H1 (cell line): Measurements from ENCODE around the gene TGFBR1. TPM values are rescaled to one million over a fixed set of nuclear protein-coding genes. Genes with fewer than 3 reads are reported as not detected.

Source experiments
- CTCF ChIA-PET: fragments of 300-600 bp; sonication (Branson Sonifier 250); formaldehyde crosslinking; loops from one replicate; lab custom pipeline; 2021; ENCODE audit not compliant: partially characterized antibody; lab: Charles Lee
- POLR2A ChIA-PET: fragments of 300-600 bp; sonication (Branson Sonifier 250); formaldehyde crosslinking; loops from one replicate; lab custom pipeline; 2021; ENCODE audit warnings: inconsistent platforms; ENCODE audit not compliant: partially characterized antibody; lab: Charles Lee
- DNase-seq, 2 experiments: peaks; one replicate each; pipeline versions ENCODE4 v3.0.0 to v3.0.0-alpha.2; 2010 to 2022; ENCODE audit warnings: low spot score in 2 of 2, low read depth in 1 of 2, mixed read lengths in 1 of 2
- FAIRE-seq: peaks from 2 replicates; lab custom pipeline; 2011; peaks lifted over from hg19 to GRCh38; lab: Jason Lieb, UNC
- H2AFZ ChIP-seq: 2 replicates; pipeline ENCODE4 v1.8.1; 2012; ENCODE audit warnings: low read length, inconsistent platforms
- H2AK5ac ChIP-seq: 2 replicates; pipeline ENCODE4 v1.6.1; 2013; ENCODE audit warnings: low read depth, low read length
- H2BK120ac ChIP-seq: replicated peaks from 2 replicates; pipeline ENCODE3; 2013; ENCODE audit warnings: low read depth, low read length, inconsistent platforms
- H2BK12ac ChIP-seq: 2 replicates; pipeline ENCODE4 v1.6.1; 2013; ENCODE audit warnings: low read depth, low read length
- H2BK15ac ChIP-seq: 2 replicates; pipeline ENCODE4 v1.6.1; 2013; ENCODE audit warnings: low read length
- H2BK20ac ChIP-seq: 2 replicates; pipeline ENCODE4 v1.6.1; 2013; ENCODE audit warnings: low read length
- H2BK5ac ChIP-seq: 2 replicates; pipeline ENCODE4 v1.6.1; 2013; ENCODE audit warnings: low read depth, low read length
- H3K14ac ChIP-seq: 2 replicates; pipeline ENCODE4 v1.6.1; 2013; ENCODE audit warnings: inconsistent platforms; ENCODE audit not compliant: insufficient read length
- H3K18ac ChIP-seq: 2 replicates; pipeline ENCODE4 v1.6.1; 2013; ENCODE audit warnings: low read length; ENCODE audit errors: extremely low read depth
- H3K23ac ChIP-seq: 2 replicates; pipeline ENCODE4 v1.6.1; 2013; ENCODE audit warnings: inconsistent platforms; ENCODE audit not compliant: insufficient read length
- H3K23me2 ChIP-seq: 2 replicates; pipeline ENCODE4 v1.6.1; 2013; ENCODE audit warnings: low read depth, low read length
- H3K27ac ChIP-seq: 2 replicates; pipeline ENCODE4 v1.6.1; 2011; ENCODE audit warnings: low read depth, low read length, inconsistent platforms
- H3K27me3 ChIP-seq, 4 experiments: replicated peaks in 1 of 4; 1 replicate in 1 of 4; 2 replicates in 3 of 4; pipeline versions ENCODE4 v1.6.1 to v1.8.1; 2011 to 2013; ENCODE audit warnings: low read length in 3 of 4, mild to moderate bottlenecking in 3 of 4, inconsistent platforms in 2 of 4, mixed read lengths in 2 of 4, moderate library complexity in 1 of 4; ENCODE audit not compliant: control insufficient read depth in 3 of 4, insufficient read depth in 3 of 4; ENCODE audit errors: extremely low read depth in 1 of 4
- H3K36me3 ChIP-seq, 4 experiments: 2 replicates each; pipeline versions ENCODE4 v1.6.1 to v1.8.1; 2011 to 2013; ENCODE audit warnings: mild to moderate bottlenecking in 4 of 4, low read length in 3 of 4, moderate library complexity in 2 of 4, control low read depth in 1 of 4, inconsistent platforms in 1 of 4; ENCODE audit not compliant: insufficient read depth in 4 of 4, control insufficient read depth in 2 of 4
- H3K4ac ChIP-seq: replicated peaks from 2 replicates; pipeline ENCODE3; 2013; ENCODE audit warnings: low read length, low read depth, mixed read lengths, inconsistent platforms; ENCODE audit not compliant: insufficient read length
- H3K4me1 ChIP-seq, 4 experiments: replicated peaks in 1 of 4; 1 replicate in 1 of 4; 2 replicates in 3 of 4; pipeline versions ENCODE4 v1.6.1 to v1.8.1; 2011 to 2013; ENCODE audit warnings: low read length in 3 of 4, inconsistent platforms in 2 of 4, mixed read lengths in 1 of 4; ENCODE audit not compliant: insufficient read depth in 4 of 4, control insufficient read depth in 3 of 4
- H3K4me2 ChIP-seq, 2 experiments: 2 replicates each; pipeline versions ENCODE4 v1.6.1 to v1.8.1; 2011 to 2013; ENCODE audit warnings: low read depth in 2 of 2, low read length in 2 of 2, control low read depth in 1 of 2, inconsistent platforms in 1 of 2, mild to moderate bottlenecking in 1 of 2; ENCODE audit not compliant: insufficient read depth in 1 of 2
- H3K4me3 ChIP-seq, 4 experiments: fragments of 200-600, 300-600 bp in 1 of 4; sonication (generic), shearing (Covaris generic), sonication (Bioruptor Twin) in 1 of 4; 2 replicates each; pipeline versions ENCODE4 v1.5.1 to v1.8.1; 2011 to 2016; ENCODE audit warnings: low read length in 4 of 4, low read depth in 3 of 4, control low read depth in 2 of 4, inconsistent platforms in 2 of 4, mild to moderate bottlenecking in 2 of 4, mixed read lengths in 1 of 4, moderate library complexity in 1 of 4; ENCODE audit not compliant: insufficient read depth in 2 of 4; ENCODE audit errors: extremely low read depth in 1 of 4
- H3K56ac ChIP-seq: replicated peaks from 2 replicates; pipeline ENCODE3; 2013; ENCODE audit warnings: low read depth, mild to moderate bottlenecking, mixed read lengths, low read length, inconsistent platforms; ENCODE audit not compliant: insufficient read length
- H3K79me1 ChIP-seq: 2 replicates; pipeline ENCODE4 v1.6.1; 2013; ENCODE audit warnings: low read depth, low read length, control low read depth
- H3K79me2 ChIP-seq, 2 experiments: 2 replicates each; pipeline versions ENCODE4 v1.6.1 to v1.8.1; 2012 to 2013; ENCODE audit warnings: low read length in 2 of 2, mild to moderate bottlenecking in 2 of 2, inconsistent platforms in 1 of 2; ENCODE audit not compliant: insufficient read depth in 2 of 2, control insufficient read depth in 1 of 2
- H3K9ac ChIP-seq, 4 experiments: replicated peaks in 1 of 4; 1 replicate in 1 of 4; 2 replicates in 3 of 4; pipeline versions ENCODE4 v1.6.1 to v1.8.1; 2011 to 2013; ENCODE audit warnings: low read depth in 3 of 4, low read length in 3 of 4, control low read depth in 2 of 4, mild to moderate bottlenecking in 2 of 4, moderate library complexity in 2 of 4, inconsistent platforms in 1 of 4; ENCODE audit errors: extremely low read depth in 1 of 4
- H3K9me3 ChIP-seq, 2 experiments: 2 replicates each; pipeline versions ENCODE4 v1.6.1 to v1.8.1; 2012 to 2013; ENCODE audit warnings: mild to moderate bottlenecking in 2 of 2, moderate library complexity in 2 of 2, control low read depth in 1 of 2, inconsistent platforms in 1 of 2, low read depth in 1 of 2, low read length in 1 of 2, mixed read lengths in 1 of 2; ENCODE audit not compliant: insufficient read depth in 2 of 2
- H4K20me1 ChIP-seq, 2 experiments: replicated peaks in 1 of 2; 2 replicates each; pipeline versions ENCODE3 to v1.8.1; 2011 to 2013; ENCODE audit warnings: inconsistent platforms in 2 of 2, low read length in 2 of 2, mild to moderate bottlenecking in 1 of 2; ENCODE audit not compliant: insufficient read depth in 2 of 2, control insufficient read depth in 1 of 2
- H4K5ac ChIP-seq: 2 replicates; pipeline ENCODE4 v1.6.1; 2013; ENCODE audit warnings: low read length, low read depth, mixed read lengths, inconsistent platforms; ENCODE audit not compliant: insufficient read length
- H4K8ac ChIP-seq: 2 replicates; pipeline ENCODE4 v1.8.0; 2013; ENCODE audit warnings: mild to moderate bottlenecking, moderate library complexity, low read length, inconsistent platforms; ENCODE audit not compliant: insufficient read depth; ENCODE audit errors: extremely low read depth
- H4K91ac ChIP-seq: replicated peaks from 2 replicates; pipeline ENCODE3; 2013; ENCODE audit warnings: low read length, mixed read lengths, inconsistent platforms; ENCODE audit not compliant: insufficient read length
- BACH1 ChIP-seq: IDR thresholded peaks from 2 replicates; pipeline ENCODE4 v1.6.1; 2012; ENCODE audit warnings: low read length, improper control_type of control experiment
- FOSL1 ChIP-seq: IDR thresholded peaks from 2 replicates; pipeline ENCODE4 v1.6.1; 2011; ENCODE audit warnings: mild to moderate bottlenecking, low read depth, low read length, moderate library complexity; ENCODE audit not compliant: insufficient read depth
- HDAC2 ChIP-seq, 2 experiments: fragments of 300-600 bp in 1 of 2; sonication (generic) in 1 of 2; IDR thresholded peaks; 2 replicates each; pipeline ENCODE4 v1.6.1; 2011 to 2012; ENCODE audit warnings: low read depth in 2 of 2, low read length in 2 of 2, mild to moderate bottlenecking in 2 of 2, moderate library complexity in 2 of 2, borderline replicate concordance in 1 of 2, inconsistent platforms in 1 of 2
- JUND ChIP-seq: IDR thresholded peaks from 2 replicates; pipeline ENCODE4 v1.6.1; 2011; ENCODE audit warnings: mild to moderate bottlenecking, improper control_type of control experiment, low read length
- KDM1A ChIP-seq: fragments of 200-600, 300-600 bp; sonication (generic); IDR thresholded peaks from 2 replicates; pipeline ENCODE4 v1.7.1; 2016; ENCODE audit warnings: mild to moderate bottlenecking, low read length, borderline replicate concordance
- KDM5A ChIP-seq: fragments of 200-600 bp; IDR thresholded peaks from 2 replicates; pipeline ENCODE4 v1.7.1; 2012; ENCODE audit warnings: mild to moderate bottlenecking, low read length, inconsistent platforms, mixed read lengths
- POU5F1 ChIP-seq: IDR thresholded peaks from 2 replicates; pipeline ENCODE4 v1.6.1; 2011; ENCODE audit warnings: low read depth, mild to moderate bottlenecking, low read length, moderate library complexity
- SIX5 ChIP-seq: IDR thresholded peaks from 2 replicates; pipeline ENCODE4 v1.6.1; 2011; ENCODE audit warnings: mild to moderate bottlenecking, low read depth, low read length
- SP2 ChIP-seq: IDR thresholded peaks from 2 replicates; pipeline ENCODE4 v1.6.1; 2012; ENCODE audit warnings: mild to moderate bottlenecking, low read length, inconsistent platforms
- TAF1 ChIP-seq: IDR thresholded peaks from 2 replicates; pipeline ENCODE4 v1.6.1; 2011; ENCODE audit warnings: mild to moderate bottlenecking, low read depth, low read length
- YY1 ChIP-seq: IDR thresholded peaks from 2 replicates; pipeline ENCODE4 v1.6.1; 2011; ENCODE audit warnings: low read depth, mild to moderate bottlenecking, low read length
- WGBS, 2 experiments: shearing (Covaris generic) in 1 of 2; methylation state at CpG; one replicate each; pipeline versions ENCODE4 v1.1.6 to v1.1.7; 2013 to 2015; ENCODE audit warnings: low lambda C conversion rate in 2 of 2, mixed read lengths in 2 of 2, inconsistent platforms in 1 of 2, low coverage in 1 of 2, missing lambda C conversion rate in 1 of 2; ENCODE audit not compliant: insufficient replicate concordance in 2 of 2, insufficient coverage in 1 of 2, insufficient read length in 1 of 2; ENCODE audit errors: extremely low coverage in 1 of 2, missing lambda C conversion rate in 1 of 2; 5-methylcytosine and 5-hydroxymethylcytosine counted together
- polyA plus RNA-seq, 7 experiments: library from polyadenylated mRNA; depleted of rRNA in 3 of 7; stranded (reverse) in 5 of 7; unstranded in 2 of 7; fragments of >200 nt in 5 of 7; fragments of 200-250 nt in 2 of 7; gene quantifications; 1 replicate in 5 of 7; 2 replicates in 1 of 7; 4 replicates in 1 of 7; pipeline versions ENCODE4 v1.2.1 to v1.2.3, GENCODE V29; 2011 to 2013; ENCODE audit warnings: missing spikeins in 2 of 7, mixed read lengths in 2 of 7
- total RNA-seq: library from RNA; stranded (reverse); fragmentation: NEBNext Ultra II Directional; extraction: Animal tissue kit (Norgen Biotek cat#: 25700); gene quantifications from 2 replicates; pipeline ENCODE4 v1.2.1, GENCODE V29; 2021
- TF ChIP-seq, protein P1 (sequence below): IDR thresholded peaks from 2 replicates; pipeline ENCODE4 v1.6.1; 2011; ENCODE audit warnings: low read depth, mild to moderate bottlenecking, low read length; ENCODE audit not compliant: insufficient read depth

The TGFBR1 gene
- total and polyA plus RNA-seq, 2 of the 8 experiments (the other 6 are each of a cell fraction or from before 2014, with no cell fraction given), result 16.8 to 52.4 TPM

DNA sequence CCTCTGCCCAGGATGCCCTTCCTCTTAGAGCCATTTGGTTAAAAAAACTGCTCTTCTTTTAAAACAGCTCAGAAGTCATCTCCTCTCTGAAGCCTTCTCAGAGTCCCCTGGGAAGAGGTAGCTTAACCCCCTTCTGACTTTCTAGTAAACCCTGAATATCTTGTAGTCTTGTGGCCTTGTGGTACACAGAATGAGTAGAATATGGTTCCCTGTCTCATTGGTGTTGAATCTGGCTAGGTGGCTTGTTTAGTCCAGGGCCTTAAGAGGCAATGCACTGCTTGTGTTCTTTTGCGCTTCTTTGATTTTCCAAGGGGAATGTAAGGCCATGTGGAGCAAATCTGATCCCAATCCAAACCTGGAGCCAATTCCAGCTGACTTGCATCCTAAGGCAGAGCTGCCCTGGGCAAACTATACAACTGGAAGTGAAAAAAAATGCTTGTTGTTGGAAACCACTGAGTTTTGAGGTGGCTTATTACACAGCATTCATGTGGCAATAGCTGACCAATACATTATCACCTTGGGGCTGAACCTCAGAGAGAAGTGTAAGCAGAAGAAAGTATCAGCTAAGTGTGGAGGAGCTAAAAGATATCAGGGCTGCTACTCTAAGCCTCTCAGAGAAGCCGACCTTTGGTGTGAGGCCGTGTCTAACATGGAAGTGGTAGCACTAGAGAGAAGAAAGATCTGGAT lies 85.8 kb downstream of the TGFBR1 start:
- no peak overlapping the region for H3K56ac ChIP-seq
- H3K27me3 ChIP-seq, result no peaks in the 10 kb centered on the region
- H2BK20ac ChIP-seq, result 0 out of 2 replicates have a peak overlapping the region, but pooled peaks have one; percentile 44
- H4K20me1 ChIP-seq, result no peaks in the 10 kb centered on the region
- no peaks in the 10 kb centered on the region for H3K36me3 ChIP-seq
- H3K79me2 ChIP-seq, result no peaks in the 10 kb centered on the region
- H3K9me3 ChIP-seq, result no peaks in the 10 kb centered on the region
- H4K8ac ChIP-seq, result no peak overlapping the region
- no peak for FAIRE-seq
- no peak overlapping the region for H2AFZ ChIP-seq
- no peak overlapping the region for H3K27ac ChIP-seq
- no peak overlapping the region for H2BK15ac ChIP-seq
- no peak for DNase-seq
- no peak overlapping the region for H4K91ac ChIP-seq
- H3K9ac ChIP-seq, result no peak overlapping the region
- no peak overlapping the region for H3K4ac ChIP-seq
- no peak overlapping the region for H2BK120ac ChIP-seq
- H3K14ac ChIP-seq, result no peak overlapping the region
- 89% methylated on average over 3 of the region's 3 CpGs; no CpG with 5 or more reads in 1 of the 2 experiments for WGBS, 2 experiments
- no peak overlapping the region for H3K23ac ChIP-seq
- H4K5ac ChIP-seq, result no peak overlapping the region
- H3K4me2 ChIP-seq, result no peak overlapping the region
- POLR2A ChIA-PET, result interaction anchor here (0.5 kb wide), 1 partner anchor 12 kb away, joined by 3 read pairs; no protein-coding TSS in a partner anchor
- no peaks in the 10 kb centered on the region for H3K79me1 ChIP-seq
- no peak overlapping the region for H2BK5ac ChIP-seq
- CTCF ChIA-PET, result interaction anchor here (0.9 to 9.4 kb wide), 4 partner anchors 7 to 74 kb away, joined by 3 to 105 read pairs (median 6); no protein-coding TSS in a partner anchor
- no peak overlapping the region for H3K4me3 ChIP-seq
- no peak overlapping the region for H3K18ac ChIP-seq
- H3K4me1 ChIP-seq, result no peaks in the 10 kb centered on the region
- no peak overlapping the region for H2BK12ac ChIP-seq
- H3K23me2 ChIP-seq, result no peaks in the 10 kb centered on the region
- no peak overlapping the region for H2AK5ac ChIP-seq
- TF ChIP-seq BACH1, result no peak
- no peak for TF ChIP-seq POU5F1
- TF ChIP-seq JUND, result no peak
- TF ChIP-seq HDAC2 (IDR thresholded peaks at IDR 0.05; ENCODE audit: borderline replicate concordance in 1 of 2, low read depth in 2 of 2, low read length in 2 of 2), result no peak
- TF ChIP-seq FOSL1, result no peak
- TF ChIP-seq, protein P1, sequence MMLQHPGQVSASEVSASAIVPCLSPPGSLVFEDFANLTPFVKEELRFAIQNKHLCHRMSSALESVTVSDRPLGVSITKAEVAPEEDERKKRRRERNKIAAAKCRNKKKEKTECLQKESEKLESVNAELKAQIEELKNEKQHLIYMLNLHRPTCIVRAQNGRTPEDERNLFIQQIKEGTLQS, result no peak
- TF ChIP-seq KDM1A, result no peak
- TF ChIP-seq KDM5A, result no peak
- no peak for TF ChIP-seq YY1
- TF ChIP-seq SIX5, result no peak
- no peak for TF ChIP-seq TAF1
- no peak for TF ChIP-seq SP2
